ENCODE data around the gene FLOT1. TPM values are rescaled to one million over a fixed set of nuclear protein-coding genes. Genes with fewer than 3 reads are reported as not detected.

The FLOT1 gene
- total RNA-seq, 1 experiment from 2014 or later, result 176 TPM

DNA sequence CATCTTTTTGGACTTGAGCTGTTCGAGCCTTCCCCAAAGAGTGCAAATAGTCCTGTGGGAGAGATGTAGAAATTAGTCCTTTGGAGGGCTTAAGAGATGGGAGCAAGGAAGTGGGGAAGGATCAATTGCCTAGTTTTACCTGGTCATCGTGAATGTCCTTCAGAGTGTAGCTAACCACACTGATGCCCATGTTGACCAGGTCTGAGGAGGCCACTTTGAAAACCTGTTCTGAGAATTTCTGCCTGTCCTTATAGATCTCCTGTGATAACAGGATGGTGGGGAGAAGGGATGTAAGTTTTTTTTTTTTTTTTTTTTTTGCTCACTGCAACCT is 2.0 kb downstream of the FLOT1 start:
- peaks cover 32% of the 10 kb centered on the region for H3K4me1 ChIP-seq (ENCODE audit: control insufficient read depth, insufficient read depth, low read length)
- no peak for ATAC-seq

GRCh38 chr6:30738532-30738931 is 4.0 kb downstream of the FLOT1 start:
- no peak for ATAC-seq
- in situ Hi-C loops (cut with HindIII; ENCODE audit: low pct_unique_long_range_greater_than_20kb, low sequenced_read_pairs), result no loop called here
- POLR2A ChIA-PET, result no interaction called here
- Histone ChIP-seq H3K9me3 (ENCODE audit: control insufficient read depth, insufficient read depth, low read depth, low read length) (no peaks in the 10 kb centered on the region), H3K36me3 (ENCODE audit: control insufficient read depth, insufficient read depth, low read length) (peaks cover 22% of the 10 kb centered on the region), H3K27me3 (ENCODE audit: control insufficient read depth, insufficient read depth, low read length) (no peaks in the 10 kb centered on the region), H3K4me3 (ENCODE audit: low read depth in 2 of 2, low read length in 2 of 2) (no peak overlapping the region), H3K4me1 (ENCODE audit: control insufficient read depth, insufficient read depth, low read length) (peaks cover 25% of the 10 kb centered on the region), H3K27ac (ENCODE audit: low read length) (no peak overlapping the region)
- TF ChIP-seq POLR2AphosphoS5 (IDR thresholded peaks at IDR 0.05; ENCODE audit: low read depth, low read length) (no peak), TCF7L2 (IDR thresholded peaks at IDR 0.05; ENCODE audit: low read depth, low read length) (no peak), SIN3A (IDR thresholded peaks at IDR 0.05; ENCODE audit: borderline replicate concordance, insufficient read depth, low read depth, low read length) (no peak)
- TF ChIP-seq, protein P1, sequence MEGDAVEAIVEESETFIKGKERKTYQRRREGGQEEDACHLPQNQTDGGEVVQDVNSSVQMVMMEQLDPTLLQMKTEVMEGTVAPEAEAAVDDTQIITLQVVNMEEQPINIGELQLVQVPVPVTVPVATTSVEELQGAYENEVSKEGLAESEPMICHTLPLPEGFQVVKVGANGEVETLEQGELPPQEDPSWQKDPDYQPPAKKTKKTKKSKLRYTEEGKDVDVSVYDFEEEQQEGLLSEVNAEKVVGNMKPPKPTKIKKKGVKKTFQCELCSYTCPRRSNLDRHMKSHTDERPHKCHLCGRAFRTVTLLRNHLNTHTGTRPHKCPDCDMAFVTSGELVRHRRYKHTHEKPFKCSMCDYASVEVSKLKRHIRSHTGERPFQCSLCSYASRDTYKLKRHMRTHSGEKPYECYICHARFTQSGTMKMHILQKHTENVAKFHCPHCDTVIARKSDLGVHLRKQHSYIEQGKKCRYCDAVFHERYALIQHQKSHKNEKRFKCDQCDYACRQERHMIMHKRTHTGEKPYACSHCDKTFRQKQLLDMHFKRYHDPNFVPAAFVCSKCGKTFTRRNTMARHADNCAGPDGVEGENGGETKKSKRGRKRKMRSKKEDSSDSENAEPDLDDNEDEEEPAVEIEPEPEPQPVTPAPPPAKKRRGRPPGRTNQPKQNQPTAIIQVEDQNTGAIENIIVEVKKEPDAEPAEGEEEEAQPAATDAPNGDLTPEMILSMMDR (IDR thresholded peaks at IDR 0.05), result no peak
- TF ChIP-seq, protein P2, sequence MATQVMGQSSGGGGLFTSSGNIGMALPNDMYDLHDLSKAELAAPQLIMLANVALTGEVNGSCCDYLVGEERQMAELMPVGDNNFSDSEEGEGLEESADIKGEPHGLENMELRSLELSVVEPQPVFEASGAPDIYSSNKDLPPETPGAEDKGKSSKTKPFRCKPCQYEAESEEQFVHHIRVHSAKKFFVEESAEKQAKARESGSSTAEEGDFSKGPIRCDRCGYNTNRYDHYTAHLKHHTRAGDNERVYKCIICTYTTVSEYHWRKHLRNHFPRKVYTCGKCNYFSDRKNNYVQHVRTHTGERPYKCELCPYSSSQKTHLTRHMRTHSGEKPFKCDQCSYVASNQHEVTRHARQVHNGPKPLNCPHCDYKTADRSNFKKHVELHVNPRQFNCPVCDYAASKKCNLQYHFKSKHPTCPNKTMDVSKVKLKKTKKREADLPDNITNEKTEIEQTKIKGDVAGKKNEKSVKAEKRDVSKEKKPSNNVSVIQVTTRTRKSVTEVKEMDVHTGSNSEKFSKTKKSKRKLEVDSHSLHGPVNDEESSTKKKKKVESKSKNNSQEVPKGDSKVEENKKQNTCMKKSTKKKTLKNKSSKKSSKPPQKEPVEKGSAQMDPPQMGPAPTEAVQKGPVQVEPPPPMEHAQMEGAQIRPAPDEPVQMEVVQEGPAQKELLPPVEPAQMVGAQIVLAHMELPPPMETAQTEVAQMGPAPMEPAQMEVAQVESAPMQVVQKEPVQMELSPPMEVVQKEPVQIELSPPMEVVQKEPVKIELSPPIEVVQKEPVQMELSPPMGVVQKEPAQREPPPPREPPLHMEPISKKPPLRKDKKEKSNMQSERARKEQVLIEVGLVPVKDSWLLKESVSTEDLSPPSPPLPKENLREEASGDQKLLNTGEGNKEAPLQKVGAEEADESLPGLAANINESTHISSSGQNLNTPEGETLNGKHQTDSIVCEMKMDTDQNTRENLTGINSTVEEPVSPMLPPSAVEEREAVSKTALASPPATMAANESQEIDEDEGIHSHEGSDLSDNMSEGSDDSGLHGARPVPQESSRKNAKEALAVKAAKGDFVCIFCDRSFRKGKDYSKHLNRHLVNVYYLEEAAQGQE (IDR thresholded peaks at IDR 0.05; ENCODE audit: insufficient read depth in 1 of 2, low read depth in 2 of 2, low read length in 1 of 2), result no peak
- no peak for DNase-seq (ENCODE audit: low read depth, low spot score)
- no TSS peak for BruUV-seq (replicated peaks)
- CTCF ChIA-PET, result interaction anchor here (0.7 kb wide), 2 partner anchors 84 to 115 kb away, joined by 3 to 4 read pairs; no protein-coding TSS in a partner anchor
- intact Hi-C loops (cut with micrococcal nuclease; ENCODE audit: unreplicated experiment), result no loop called here

More for the DNA sequence above, 2.0 kb downstream of the FLOT1 start:
- Histone ChIP-seq H3K27ac (ENCODE audit: low read length) (peak overlapping the region; percentile 58), H3K9me3 (ENCODE audit: control insufficient read depth, insufficient read depth, low read depth, low read length) (no peaks in the 10 kb centered on the region), H3K27me3 (ENCODE audit: control insufficient read depth, insufficient read depth, low read length) (no peaks in the 10 kb centered on the region), H3K4me3 (ENCODE audit: low read depth in 2 of 2, low read length in 2 of 2) (no peak overlapping the region), H3K36me3 (ENCODE audit: control insufficient read depth, insufficient read depth, low read length) (peaks cover 25% of the 10 kb centered on the region)
- in situ Hi-C loops (cut with HindIII; ENCODE audit: low pct_unique_long_range_greater_than_20kb, low sequenced_read_pairs), result no loop called here
- intact Hi-C loops (cut with micrococcal nuclease; ENCODE audit: unreplicated experiment), result loop anchor here (5.0 kb wide), 1 partner anchor 42 kb away; no protein-coding TSS in a partner anchor
- no TSS peak for BruUV-seq (replicated peaks)
- TF ChIP-seq, protein P1 (IDR thresholded peaks at IDR 0.05), result no peak
- no peak for TF ChIP-seq POLR2AphosphoS5 (IDR thresholded peaks at IDR 0.05; ENCODE audit: low read depth, low read length)
- TF ChIP-seq SIN3A (IDR thresholded peaks at IDR 0.05; ENCODE audit: borderline replicate concordance, insufficient read depth, low read depth, low read length), result no peak
- TF ChIP-seq, protein P2 (IDR thresholded peaks at IDR 0.05; ENCODE audit: insufficient read depth in 1 of 2, low read depth in 2 of 2, low read length in 1 of 2), result no peak
- no peak for TF ChIP-seq TCF7L2 (IDR thresholded peaks at IDR 0.05; ENCODE audit: low read depth, low read length)
- no peak for DNase-seq (ENCODE audit: low read depth, low spot score)
- ChIA-PET POLR2A (interaction anchor here (0.7 kb wide), 1 partner anchor 454 kb away, joined by 3 read pairs; no protein-coding TSS in a partner anchor), CTCF (no interaction called here)

Measured in Panc1 (cell line).